Upper lobe of left lung (tissue), 4 donors: ENCODE results near the gene CACNA1F.

ENCODE experiments used
- POLR2A ChIP-seq, 4 donors: fragments of 450-650 bp; IDR thresholded peaks; one replicate each; pipeline ENCODE4 v1.5.1; 2016 to 2017; ENCODE audit warnings: antibody characterized with exemption in 4 of 4, mild to moderate bottlenecking in 2 of 4
- POLR2AphosphoS5 ChIP-seq, 2 donors: sonication (generic); formaldehyde crosslinking; IDR thresholded peaks; one replicate each; pipeline ENCODE4 v1.5.1; 2017; ENCODE audit warnings: antibody characterized with exemption in 2 of 2
- TF ChIP-seq, protein P1 (sequence below), 6 experiments: fragments of 450-650 bp in 4 of 6; fragments of 200-600 bp in 2 of 6; sonication (generic) in 2 of 6; IDR thresholded peaks; one replicate each; pipeline ENCODE4 v1.5.1; 2016 to 2019; ENCODE audit warnings: antibody characterized with exemption in 6 of 6

DNA sequence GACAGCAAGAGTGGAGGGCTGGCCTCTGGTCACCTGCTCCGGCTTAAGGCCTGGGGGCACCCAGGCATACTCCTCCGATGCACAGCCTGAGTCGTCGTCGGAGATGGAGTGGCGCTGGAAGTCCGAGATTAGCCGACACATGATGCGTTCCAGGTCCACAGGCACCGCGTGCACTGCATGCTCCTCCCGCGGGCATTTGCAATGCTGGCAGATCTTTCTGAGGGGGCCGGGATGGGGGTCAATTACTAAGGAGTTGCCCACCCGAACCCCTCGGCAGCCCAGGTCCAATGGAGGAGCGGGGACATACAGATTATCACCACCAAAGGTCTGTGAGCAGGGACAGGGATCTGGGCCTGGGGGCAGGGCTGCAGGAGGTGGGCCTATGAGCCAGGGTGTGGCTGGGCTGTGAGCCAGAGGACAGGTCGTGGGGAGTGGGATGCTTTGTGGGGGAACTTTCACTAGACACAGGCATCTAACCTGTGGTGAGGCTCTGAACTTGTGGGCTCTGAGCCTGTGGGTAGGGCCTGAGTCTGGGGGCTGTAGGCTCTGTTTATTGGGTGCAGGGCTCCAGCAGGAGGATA lies 49.3 kb downstream of the CACNA1F start:
- TF ChIP-seq, protein P1, sequence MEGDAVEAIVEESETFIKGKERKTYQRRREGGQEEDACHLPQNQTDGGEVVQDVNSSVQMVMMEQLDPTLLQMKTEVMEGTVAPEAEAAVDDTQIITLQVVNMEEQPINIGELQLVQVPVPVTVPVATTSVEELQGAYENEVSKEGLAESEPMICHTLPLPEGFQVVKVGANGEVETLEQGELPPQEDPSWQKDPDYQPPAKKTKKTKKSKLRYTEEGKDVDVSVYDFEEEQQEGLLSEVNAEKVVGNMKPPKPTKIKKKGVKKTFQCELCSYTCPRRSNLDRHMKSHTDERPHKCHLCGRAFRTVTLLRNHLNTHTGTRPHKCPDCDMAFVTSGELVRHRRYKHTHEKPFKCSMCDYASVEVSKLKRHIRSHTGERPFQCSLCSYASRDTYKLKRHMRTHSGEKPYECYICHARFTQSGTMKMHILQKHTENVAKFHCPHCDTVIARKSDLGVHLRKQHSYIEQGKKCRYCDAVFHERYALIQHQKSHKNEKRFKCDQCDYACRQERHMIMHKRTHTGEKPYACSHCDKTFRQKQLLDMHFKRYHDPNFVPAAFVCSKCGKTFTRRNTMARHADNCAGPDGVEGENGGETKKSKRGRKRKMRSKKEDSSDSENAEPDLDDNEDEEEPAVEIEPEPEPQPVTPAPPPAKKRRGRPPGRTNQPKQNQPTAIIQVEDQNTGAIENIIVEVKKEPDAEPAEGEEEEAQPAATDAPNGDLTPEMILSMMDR (IDR thresholded peaks at IDR 0.05): no peak
- no peak for TF ChIP-seq POLR2A (IDR thresholded peaks at IDR 0.05)
- TF ChIP-seq POLR2AphosphoS5 (IDR thresholded peaks at IDR 0.05): no peak
